Measurements from ENCODE around the gene TFAP2E.
A peak's percentile ranks its signal among the peaks of the same experiment; 100 is the strongest.

Gene TFAP2E

DNA sequence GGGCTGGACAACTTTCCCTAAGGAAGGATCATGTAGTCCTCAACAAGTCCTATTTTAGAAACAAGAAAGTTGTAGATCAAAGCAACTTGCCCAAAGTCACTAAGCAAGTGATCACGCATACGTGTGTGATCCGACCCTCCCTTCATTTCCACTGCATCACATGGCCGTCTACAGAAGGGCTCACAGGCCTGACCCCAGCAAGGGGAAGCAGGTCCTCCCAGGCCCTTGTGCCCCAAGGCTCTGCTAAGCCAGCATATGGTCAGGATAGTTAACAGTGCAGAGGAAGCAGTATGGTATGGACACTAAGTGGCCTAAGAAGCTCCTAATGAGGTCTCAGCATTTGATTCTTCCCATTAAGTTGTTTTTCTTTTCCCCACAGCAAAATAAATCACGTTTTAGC lies 24.8 kb downstream of the TFAP2E start:
- DNase-seq (ENCODE audit: low read depth) = no peak

DNA sequence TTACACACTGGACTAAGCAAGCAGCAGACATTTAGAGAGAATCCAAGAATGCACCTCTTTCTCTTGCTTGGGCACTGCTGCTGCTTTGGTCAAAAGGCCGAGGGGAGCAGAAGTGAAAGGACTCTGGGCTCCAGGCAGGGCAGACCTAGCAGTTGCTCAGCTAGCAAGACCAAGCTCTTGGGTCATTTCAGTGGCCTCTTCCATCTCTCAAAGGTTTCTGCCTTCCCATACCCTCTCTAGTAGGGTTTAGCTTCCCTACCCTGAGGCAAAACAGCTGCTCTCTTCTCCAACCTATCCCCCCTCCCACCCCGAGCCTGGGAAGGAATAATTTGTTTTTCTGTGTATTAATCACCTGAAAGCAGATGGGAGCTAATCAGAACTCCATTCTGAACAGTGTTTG lies 25.8 kb downstream of the TFAP2E start:
- no peak for DNase-seq (ENCODE audit: low read depth)

DNA sequence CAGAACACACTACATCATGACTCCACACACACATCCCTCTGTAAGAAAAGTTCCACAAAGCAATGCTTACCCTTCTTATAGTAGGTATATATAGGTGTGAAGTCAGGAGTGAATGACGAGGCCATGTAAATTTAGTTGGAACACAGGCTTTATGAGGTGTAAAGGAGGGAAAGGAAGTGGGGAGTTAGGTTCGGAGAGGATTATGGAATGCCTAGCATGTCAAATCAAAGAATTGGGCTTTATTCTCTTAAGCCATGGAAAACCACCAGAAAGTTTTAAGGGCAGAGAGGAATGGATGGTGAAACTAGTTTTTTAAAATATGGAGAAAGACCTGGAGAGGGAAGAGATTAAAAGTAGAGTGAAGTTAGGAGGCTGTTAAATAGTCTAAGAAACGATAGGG lies 26.3 kb downstream of the TFAP2E start:
- no peak for DNase-seq (ENCODE audit: low read depth)

DNA sequence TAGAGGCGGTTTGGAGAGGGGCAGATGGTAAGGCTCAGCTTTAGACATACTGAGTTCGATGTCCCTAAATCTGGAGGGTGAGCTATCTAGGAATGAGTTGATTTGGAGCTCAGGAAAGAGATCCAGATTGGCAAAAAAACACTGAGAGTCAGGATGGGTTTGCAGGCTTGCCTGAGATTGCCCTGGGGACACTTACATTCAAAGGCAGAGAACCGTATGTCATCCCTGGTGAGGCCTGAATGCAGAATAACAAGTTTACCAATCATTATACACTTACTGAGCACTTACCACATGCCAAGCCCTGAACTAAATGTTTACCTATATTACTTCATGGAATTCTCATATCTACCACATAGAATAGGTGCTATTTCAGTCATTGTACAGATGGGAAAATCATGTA lies 27.5 kb downstream of the TFAP2E start:
- no peak for DNase-seq (ENCODE audit: low read depth)

DNA sequence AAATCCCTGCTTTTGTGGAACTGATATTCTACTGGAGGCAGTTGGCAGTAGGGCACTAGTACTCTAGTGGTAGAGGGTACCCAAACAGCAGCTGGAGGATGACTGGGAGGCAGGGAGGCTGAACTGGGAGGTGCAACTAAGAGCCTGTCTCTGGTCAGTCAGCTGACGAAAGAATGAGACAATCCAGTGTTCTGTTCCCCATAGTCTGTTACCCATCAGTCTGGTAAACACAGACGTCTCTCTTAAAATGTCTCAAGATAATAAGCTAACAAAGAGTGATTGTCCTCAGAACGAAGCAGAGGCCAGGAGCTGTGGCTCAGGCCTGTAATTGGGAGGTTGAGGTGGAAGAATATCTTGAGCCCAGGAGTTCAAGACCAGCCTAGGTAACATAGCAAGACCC lies 30.4 kb downstream of the TFAP2E start:
- no peak for DNase-seq (ENCODE audit: low read depth)

DNA sequence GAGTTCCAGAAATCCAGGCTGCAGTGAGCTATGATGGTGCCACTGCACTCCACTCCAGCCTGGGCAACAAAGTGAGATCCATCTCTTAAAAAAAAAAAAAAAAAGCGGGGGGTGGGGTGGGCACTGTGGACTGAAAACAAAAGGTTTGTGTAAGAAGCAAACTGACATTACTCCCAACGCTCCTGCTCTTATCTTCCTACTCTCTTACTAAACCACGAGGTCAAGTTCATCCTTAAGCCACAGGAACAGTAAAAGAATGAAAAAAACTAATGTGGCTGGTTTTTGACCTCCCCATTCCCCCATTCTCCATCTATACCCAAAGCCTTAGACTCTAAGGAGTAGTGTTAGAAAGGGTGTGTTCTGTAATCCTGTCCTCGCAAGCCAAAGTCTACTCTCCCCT lies 30.8 kb downstream of the TFAP2E start:
- no peak for DNase-seq (ENCODE audit: low read depth)

DNA sequence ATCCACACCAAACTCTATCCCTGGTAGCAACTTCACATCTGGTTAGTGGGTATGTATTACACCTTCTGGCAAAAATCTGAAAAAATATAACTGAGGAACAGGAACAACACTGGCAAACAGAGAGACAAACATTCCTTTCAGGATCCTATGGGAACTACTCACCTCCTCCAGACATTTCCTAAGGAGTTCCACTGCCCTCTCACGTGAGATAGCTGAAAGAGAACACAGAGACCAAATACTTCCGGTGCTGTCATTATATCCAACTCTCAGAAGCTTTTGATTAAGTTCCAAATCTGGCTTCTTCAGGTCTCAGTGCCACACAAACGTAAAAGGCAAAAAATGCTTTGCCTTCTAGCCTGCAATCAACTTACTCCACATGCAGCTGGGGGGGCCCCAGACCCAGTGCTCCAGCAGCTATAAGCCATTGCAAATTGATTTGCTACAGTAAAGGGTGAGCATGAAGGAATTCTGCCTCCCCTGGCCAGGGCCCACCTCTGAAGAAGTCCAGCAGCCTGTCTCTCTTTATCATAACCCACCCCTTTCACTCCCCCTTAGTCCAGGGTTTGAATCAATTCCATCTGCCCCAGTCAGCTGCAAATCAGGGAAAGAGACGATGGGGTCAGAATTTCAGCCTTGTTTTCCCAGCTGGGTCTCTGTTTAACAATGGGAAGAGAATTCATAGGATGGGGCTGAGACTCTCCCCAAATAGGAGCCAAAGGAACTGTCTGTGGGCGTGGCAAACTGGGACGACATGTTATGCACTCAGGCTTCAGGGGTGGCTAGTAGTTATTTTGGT lies 32.2 kb downstream of the TFAP2E start:
- DNase-seq (ENCODE audit: low read depth) = no peak

DNA sequence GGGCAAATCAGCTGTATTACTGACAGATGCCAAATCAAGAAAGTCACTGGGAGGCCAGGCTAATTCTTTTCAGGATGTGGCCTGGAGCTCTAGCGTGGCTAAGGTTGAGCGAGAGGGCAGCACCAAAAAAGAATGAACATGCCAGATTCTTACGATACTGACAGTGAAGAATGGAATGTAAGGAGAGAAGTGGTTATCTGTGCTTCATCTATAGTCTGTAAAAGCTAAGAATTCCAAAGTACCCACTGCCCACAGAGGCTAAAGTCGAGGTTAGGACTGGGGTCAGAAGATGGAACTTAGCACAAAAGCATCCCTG lies 32.7 kb downstream of the TFAP2E start:
- DNase-seq (ENCODE audit: low read depth) = no peak

DNA sequence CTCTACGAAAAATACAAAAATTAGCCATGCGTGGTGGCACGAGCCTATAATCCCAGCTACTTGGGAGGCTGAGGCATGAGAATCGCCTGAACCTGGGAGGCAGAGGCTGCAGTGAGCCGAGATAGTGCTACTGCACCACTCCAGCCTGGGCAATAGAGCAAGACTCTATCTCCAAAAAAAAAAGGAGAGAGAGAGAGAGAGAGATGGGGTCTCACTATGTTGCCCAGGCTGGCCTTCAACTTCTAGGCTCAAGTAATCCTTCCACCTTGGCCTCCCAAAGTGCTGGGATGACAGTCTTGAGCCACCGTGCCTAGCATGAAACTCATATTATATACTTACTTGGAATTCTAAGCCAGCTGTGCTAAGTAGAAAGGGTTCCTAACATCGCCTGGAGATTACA lies 38.5 kb downstream of the TFAP2E start:
- DNase-seq (ENCODE audit: low read depth) = no peak

DNA sequence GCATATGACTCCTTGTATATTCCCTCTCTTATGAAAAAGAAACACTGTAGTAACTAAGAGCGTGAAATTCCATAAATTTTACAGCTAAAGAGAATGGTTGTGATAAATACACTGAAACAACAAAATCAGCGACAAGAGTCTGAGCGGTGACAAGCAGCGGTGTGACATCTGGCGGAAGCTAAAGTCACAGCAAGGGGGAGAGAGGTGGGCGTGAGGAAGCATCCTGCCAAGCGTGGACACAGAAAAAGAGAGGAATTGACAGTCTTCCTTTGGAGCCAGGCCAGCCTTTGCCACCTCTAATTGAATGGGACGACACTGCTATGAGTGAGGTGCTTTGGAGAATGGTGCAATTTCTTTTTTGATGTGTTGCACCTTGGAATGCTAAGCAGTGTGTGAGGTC lies 42.3 kb downstream of the TFAP2E start:
- DNase-seq (ENCODE audit: low read depth) = no peak

DNA sequence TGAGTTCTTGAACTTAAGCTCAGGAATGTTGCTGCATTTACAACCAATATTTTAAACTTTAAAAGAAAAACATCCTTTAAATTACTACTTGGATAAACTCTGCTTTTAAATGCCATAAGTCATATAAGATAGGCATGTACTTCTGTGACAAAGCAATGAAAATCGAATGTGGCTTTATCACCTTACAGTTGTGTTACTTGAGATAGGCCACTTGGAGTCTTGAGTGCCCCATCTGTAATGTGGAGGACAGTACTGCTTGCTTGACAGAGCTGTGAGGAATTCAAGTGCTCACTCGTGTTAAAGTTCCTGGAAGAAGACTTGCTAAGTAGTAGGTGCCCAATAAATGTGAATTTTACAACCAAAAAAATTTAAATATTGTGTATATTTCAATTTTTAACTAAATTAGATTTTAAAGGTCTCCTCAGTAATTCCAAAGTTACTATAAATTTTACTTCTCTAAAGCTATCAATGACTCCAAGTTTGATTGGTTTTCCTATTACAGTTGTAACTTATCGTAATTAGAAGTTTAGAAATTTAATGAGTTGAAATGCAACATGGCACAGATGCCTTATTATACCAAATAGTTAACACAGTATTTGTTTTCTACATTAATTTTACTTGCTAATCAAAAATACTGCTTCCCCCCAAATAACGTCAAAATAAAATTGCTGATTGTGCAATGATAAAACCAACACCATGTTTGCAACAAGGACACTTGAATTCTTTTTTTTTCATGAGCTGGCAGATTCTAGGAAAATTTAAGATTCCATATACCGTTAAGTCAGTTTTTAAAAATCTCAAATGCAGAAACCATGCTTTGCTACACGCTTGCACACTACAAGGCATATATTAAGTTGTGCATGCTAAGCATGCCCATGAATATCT lies 46.4 kb downstream of the TFAP2E start:
- DNase-seq (ENCODE audit: low read depth) = no peak

DNA sequence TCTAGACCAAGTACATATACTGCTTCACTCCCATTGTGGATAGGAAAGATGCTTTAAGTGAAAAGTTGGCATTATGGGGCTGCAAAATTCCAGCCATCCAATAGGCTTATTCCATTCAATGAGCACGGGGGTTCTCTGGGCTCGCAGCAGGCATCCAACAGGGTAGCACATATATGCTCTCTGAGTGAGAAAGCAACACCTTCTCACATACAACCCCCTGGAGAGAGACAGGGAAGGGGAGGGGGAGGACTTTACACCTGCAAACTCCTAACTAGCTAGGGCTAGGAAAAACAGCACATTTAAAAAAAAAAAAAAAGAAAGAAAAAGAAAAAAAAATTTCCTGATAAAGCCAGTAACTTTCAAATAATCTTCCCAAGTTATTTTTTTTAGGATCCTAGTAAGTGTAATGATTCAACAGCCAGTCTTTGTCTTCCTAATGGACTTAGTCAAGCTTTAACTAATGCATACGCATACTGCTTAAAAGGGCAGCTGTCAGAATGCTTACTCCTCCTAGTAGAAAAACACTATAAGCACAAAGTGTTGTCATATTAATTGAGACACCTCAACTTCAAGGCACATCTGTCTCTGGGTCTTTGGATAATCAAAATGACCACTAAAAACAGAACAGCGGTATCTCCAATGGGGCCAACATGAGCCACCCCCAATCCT lies 49.5 kb downstream of the TFAP2E start:
- no peak for DNase-seq (ENCODE audit: low read depth)

DNA sequence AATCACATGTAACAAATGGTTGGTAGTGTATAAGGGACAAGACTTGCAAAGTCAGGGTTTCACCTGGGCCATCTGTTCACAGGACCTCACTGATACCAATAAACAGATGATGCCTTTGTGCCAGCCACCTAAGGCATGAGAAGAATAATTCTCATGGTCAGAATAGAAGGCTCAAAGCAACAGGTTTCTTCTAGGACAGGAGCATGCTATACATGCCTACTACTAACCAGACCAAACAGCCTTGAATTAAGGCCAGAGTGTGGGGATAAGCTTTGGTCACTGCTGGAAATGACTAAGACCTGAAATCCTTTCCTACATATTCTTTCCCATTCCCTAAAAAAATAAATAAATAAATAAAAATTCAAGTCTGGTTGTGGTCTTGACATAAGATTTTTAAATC lies 50.7 kb downstream of the TFAP2E start:
- no peak for DNase-seq (ENCODE audit: low read depth)

DNA sequence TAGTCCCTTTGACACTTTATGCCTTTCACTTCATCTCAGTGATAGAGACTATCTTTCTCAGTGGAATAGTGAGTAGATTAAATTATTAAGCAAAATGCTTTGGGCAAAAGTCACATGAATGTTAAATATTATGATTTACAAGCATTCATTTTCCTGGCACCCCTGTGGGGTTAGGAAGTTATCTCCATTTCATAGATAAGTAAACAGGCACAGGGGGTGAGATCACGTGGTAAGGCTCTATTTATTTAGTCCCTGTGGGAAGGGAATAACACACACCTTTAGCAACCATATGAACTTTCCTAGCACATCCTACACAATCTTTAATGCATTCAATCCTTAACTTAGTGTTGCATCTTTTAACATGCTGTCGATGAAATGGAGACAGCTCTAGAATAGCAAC lies 55.9 kb downstream of the TFAP2E start:
- DNase-seq (ENCODE audit: low read depth) = no peak

DNA sequence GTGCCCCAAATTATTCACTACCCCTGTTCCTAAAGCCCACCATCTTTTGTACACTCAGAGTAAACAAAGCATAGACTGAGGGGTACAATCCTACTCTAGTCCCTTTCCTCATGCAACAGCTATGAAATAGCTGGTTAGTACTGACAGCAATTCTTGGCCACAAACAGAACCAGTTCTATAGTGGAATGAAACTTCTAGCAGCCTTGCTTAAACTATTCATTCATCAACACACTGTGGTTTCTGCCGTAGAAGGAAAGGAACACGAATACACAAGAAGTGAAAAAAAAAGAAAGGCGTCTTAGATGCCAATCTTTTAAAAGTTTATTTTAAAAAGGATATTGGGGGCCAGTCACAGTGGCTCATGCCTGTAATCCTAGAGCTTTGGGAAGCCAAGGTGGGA lies 58.3 kb downstream of the TFAP2E start:
- DNase-seq (ENCODE audit: low read depth) = no peak

DNA sequence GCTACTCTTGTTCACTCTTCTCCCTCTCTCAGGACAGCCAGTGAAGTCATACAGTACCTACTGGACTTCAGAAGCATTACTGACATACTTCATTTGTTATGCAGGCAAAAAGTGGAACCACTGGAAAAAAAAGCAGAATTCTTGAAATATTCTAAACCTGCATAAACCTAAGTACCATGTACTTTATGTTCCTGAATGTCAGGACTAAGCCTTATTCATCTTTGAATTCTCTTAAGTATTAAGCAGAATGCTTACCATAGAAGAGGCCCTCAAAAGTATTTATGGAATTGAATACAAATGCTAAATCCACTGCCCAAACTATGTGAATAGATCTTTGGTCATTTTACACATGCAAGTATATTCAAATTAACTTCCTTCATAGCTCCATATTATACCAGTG lies 60.4 kb downstream of the TFAP2E start:
- DNase-seq (ENCODE audit: low read depth) = no peak

DNA sequence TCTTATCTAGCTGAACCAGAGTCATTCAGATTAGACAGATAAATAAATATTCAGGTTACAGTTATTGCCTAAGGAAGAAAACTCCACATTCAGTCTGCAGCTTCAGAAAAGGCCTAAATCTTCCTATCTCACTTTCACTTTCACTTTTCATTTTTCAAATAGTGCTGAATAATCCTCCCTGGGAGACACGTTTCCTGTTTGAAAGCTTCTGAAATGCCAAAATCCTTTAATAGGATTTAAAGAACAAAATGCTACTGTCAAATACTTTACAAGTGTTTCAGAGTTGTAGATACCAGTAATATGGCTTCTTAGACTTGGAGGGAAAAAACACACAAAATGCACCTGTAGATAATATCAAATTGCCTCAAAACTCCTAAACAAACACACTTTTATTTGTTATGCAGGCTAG lies 64.3 kb downstream of the TFAP2E start:
- DNase-seq (ENCODE audit: low read depth) = no peak

DNA sequence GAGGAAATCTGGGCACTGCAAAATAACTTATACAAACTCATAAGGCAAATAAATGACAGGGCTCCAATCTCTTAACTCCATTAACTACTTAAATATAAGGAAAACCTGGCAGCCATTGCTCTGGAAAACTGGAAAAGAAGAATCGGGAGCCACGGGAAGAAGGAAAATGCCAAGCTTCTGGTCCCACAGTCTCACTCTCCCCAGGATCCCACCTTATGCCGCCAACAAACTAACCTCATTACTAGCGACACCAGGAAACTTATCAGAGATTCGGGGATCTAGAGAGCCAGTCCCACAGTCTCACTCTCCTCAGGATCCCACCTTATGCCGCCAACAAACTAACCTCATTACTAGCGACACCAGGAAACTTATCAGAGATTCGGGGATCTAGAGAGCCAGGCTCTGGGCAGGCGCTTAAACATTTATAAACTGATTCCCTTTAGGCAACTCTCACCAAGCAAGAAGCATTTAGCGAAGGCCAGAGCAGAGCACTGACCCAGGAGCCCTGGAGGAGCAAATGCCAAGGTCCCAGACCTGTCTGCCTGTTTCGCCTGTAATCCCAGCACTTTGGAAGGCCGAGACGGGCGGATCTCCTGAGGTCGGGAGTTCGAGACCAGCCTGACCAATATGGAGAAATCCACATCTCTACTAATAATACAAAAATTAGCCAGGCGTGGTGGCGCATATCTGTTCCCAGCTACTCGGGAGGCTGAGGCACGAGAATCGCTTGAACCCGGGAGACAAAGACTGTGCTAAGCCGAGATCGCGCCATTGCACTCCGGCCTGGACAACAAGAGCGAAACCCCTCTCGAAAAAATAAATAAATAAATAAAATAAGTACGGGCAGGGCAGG lies 67.5 kb downstream of the TFAP2E start:
- DNase-seq (ENCODE audit: low read depth) = no peak

DNA sequence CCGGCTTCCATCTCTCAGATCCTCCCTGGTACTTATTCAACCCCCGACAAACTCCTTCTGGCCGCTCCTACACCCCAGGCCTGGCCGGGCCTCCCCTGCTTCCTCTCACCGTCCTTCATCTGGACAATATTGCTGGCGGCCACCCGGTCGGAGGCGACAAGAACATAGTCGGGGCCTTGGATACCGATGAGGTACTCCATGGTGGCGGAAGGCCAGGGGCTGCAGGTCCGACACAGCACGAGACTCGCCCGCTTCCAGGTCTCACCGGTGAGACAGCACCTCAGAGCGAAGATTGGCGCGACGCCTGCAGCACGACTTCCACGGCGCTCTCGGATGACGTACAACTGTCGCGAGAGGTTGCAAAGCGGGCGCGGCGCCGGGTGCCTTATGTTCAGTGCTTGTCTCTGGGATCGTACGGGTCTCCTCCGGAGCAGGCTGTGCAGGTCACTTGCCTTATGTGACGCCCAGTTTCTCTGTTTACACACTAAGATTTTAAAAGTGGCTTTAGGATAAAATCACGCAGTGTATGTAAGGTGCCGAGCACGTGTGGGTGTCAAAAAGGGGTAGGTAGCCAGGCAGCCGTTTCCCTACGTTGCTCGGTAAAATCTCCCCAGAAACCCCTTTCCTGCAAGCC lies 68.2 kb downstream of the TFAP2E start, which contains the start of gene PSMB2:
Gene PSMB2 (minus strand): TSS at position 294 of the 634 bp plus-strand sequence. CDS start 94 bp downstream, at position 200.
- peak; percentile 96 for DNase-seq (ENCODE audit: low read depth)

DNA sequence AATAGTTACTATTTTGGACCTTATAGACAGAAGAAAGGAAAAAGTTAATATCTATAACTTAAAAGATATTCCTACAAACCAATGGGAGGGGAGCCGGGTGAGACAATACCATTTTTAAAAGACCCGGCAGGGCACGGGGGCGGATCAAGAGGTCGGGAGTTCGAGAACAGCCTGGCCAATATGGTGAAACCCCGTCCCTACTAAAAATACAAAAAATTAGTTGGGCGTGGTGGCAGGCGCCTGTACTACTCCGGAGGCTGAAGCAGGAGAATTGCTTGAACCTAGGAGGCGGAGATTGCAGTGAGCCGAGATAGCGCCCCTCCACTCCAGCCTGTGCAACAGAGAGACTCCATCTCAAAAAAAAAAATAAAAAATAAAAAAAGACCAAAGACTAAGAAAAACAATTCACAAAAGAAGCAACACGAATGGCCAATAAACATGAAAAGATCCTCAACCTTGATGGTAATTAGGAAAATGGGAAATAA lies 69.4 kb downstream of the TFAP2E start:
- no peak for DNase-seq (ENCODE audit: low read depth)

DNA sequence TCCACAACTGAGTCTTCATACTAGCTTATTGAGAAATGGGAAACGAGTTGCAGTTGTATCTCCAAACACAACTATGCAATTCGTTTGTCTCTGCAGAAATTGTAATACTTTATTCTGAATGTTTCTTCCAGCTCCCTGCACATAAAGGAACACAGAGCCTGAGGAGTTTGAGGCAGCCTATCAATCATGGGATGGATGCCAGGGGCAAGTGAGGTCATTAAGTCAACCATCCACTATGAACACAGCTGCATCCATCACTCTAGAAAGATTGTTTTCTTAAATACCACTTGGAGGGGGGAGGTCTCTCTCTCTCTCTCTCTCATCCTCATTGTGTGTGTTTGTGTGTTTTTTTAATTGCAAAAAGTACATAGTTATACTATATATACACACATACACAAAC lies 71.1 kb downstream of the TFAP2E start:
- no peak for DNase-seq (ENCODE audit: low read depth)
